Upper lobe of left lung (tissue), 6 donors: Measurements from ENCODE around the gene TAP2. TPM values are rescaled to one million over a fixed set of nuclear protein-coding genes. Genes with fewer than 3 reads are reported as not detected.

ENCODE experiments used
- ATAC-seq, 2 donors: fragments of 200-7000 bp; cut with Tn5 transposase; one replicate each; pipeline ENCODE4 v1.9.1; 2022; ENCODE audit warnings: mild to moderate bottlenecking in 2 of 2, moderate library complexity in 2 of 2; ENCODE audit not compliant: low FRiP score in 2 of 2
- DNase-seq, 2 donors: peaks; one replicate each; pipeline ENCODE4 v3.0.0-alpha.2; 2019 to 2020
- H3K27ac ChIP-seq, 4 donors: fragments of 200-600 bp; sonication (generic); one replicate each; pipeline ENCODE4 v1.5.1; 2016 to 2019
- H3K27me3 ChIP-seq, 4 donors: fragments of 200-600 bp; sonication (generic); one replicate each; pipeline ENCODE4 v1.5.1; 2017 to 2019
- H3K36me3 ChIP-seq, 4 donors: fragments of 200-600 bp; sonication (generic); one replicate each; pipeline ENCODE4 v1.5.1; 2016 to 2019
- H3K4me1 ChIP-seq, 4 donors: fragments of 200-600 bp; sonication (generic); one replicate each; pipeline ENCODE4 v1.5.1; 2018 to 2019
- H3K4me3 ChIP-seq, 4 donors: fragments of 200-600 bp; sonication (generic); one replicate each; pipeline ENCODE4 v1.5.1; 2017 to 2019; ENCODE audit warnings: mild to moderate bottlenecking in 2 of 4, moderate library complexity in 1 of 4
- H3K9me3 ChIP-seq, 4 donors: fragments of 200-600 bp; sonication (generic); one replicate each; pipeline ENCODE4 v1.5.1; 2018 to 2019
- EP300 ChIP-seq, 4 donors: sonication (generic); formaldehyde crosslinking; IDR thresholded peaks; one replicate each; pipeline ENCODE4 v1.5.1; 2017; ENCODE audit warnings: antibody characterized with exemption in 4 of 4, control low read depth in 2 of 4
- POLR2A ChIP-seq, 4 donors: fragments of 450-650 bp; IDR thresholded peaks; one replicate each; pipeline ENCODE4 v1.5.1; 2016 to 2017; ENCODE audit warnings: antibody characterized with exemption in 4 of 4, mild to moderate bottlenecking in 2 of 4
- POLR2AphosphoS5 ChIP-seq, 2 donors: sonication (generic); formaldehyde crosslinking; IDR thresholded peaks; one replicate each; pipeline ENCODE4 v1.5.1; 2017; ENCODE audit warnings: antibody characterized with exemption in 2 of 2
- WGBS, 2 donors: methylation state at CpG; one replicate each; pipeline ENCODE4 v1.1.5; 2017 to 2018; 5-methylcytosine and 5-hydroxymethylcytosine counted together
- total RNA-seq, 6 donors: library from RNA; depleted of rRNA in 4 of 6; stranded (reverse); fragments of >200 nt in 4 of 6; gene quantifications; one replicate each; pipeline versions ENCODE4 v1.1.0 to v1.2.1, GENCODE V29; 2016 to 2021
- TF ChIP-seq, protein P1 (sequence below), 6 experiments: fragments of 450-650 bp in 4 of 6; fragments of 200-600 bp in 2 of 6; sonication (generic) in 2 of 6; IDR thresholded peaks; one replicate each; pipeline ENCODE4 v1.5.1; 2016 to 2019; ENCODE audit warnings: antibody characterized with exemption in 6 of 6
- donor health status: DM: no; HTN: no; CAD: no; lungs with moderate emphysema.
- donor health status: DM: no; HTN: yes; CAD: no; lungs with severe emphysema.

Gene TAP2
- total RNA-seq, 6 donors from 2014 or later = 17.6 to 266 (median 62.1) TPM

DNA sequence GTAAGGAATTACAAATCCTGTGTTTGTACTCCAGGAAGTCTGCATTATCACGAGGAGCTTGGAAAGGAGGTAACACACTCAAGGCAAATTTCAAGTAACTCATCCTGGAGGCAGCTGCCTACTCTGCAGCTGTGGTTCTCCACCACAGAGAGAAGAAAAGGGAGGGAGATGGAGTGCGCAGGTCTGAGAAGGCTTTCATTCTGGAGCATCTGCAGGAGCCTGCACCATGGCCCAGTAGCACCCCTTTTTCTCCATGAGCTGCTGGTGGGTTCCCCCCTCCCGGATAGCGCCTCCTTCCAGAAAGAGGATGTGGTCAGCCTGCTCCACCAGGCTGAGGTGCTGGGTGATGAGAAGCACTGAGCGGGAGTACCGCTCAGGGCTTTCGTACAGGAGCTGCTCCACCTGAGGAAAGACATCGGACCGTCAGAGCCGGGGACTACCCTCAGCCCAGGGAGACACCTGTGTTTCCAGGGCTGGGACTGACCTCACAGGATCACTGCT, 6.9 kb upstream of the TAP2 start:
- Histone ChIP-seq H3K9me3 (no peaks in the 10 kb centered on the region), H3K4me3 (peak overlapping the region in 3 of 4 donors; percentile 74 to 86 (median 74)), H3K4me1 (peaks cover 44 to 66% (median 52%) of the 10 kb centered on the region in 4 donors), H3K27me3 (no peaks in the 10 kb centered on the region), H3K36me3 (peaks cover 33 to 74% (median 49%) of the 10 kb centered on the region in 4 donors), H3K27ac (peak overlapping the region; percentile 94 to 99 (median 96))
- 29 to 33% methylated on average over 5 to 10 of the region's 10 CpGs for WGBS, 2 donors
- ATAC-seq (no peak), DNase-seq (peak in 1 of 2 donors; percentile 69)
- no peak for TF ChIP-seq EP300 (IDR thresholded peaks at IDR 0.05)
- TF ChIP-seq POLR2AphosphoS5 (IDR thresholded peaks at IDR 0.05) = peak in 1 of 2 donors; percentile 44
- TF ChIP-seq, protein P1, sequence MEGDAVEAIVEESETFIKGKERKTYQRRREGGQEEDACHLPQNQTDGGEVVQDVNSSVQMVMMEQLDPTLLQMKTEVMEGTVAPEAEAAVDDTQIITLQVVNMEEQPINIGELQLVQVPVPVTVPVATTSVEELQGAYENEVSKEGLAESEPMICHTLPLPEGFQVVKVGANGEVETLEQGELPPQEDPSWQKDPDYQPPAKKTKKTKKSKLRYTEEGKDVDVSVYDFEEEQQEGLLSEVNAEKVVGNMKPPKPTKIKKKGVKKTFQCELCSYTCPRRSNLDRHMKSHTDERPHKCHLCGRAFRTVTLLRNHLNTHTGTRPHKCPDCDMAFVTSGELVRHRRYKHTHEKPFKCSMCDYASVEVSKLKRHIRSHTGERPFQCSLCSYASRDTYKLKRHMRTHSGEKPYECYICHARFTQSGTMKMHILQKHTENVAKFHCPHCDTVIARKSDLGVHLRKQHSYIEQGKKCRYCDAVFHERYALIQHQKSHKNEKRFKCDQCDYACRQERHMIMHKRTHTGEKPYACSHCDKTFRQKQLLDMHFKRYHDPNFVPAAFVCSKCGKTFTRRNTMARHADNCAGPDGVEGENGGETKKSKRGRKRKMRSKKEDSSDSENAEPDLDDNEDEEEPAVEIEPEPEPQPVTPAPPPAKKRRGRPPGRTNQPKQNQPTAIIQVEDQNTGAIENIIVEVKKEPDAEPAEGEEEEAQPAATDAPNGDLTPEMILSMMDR (IDR thresholded peaks at IDR 0.05) = no peak

DNA sequence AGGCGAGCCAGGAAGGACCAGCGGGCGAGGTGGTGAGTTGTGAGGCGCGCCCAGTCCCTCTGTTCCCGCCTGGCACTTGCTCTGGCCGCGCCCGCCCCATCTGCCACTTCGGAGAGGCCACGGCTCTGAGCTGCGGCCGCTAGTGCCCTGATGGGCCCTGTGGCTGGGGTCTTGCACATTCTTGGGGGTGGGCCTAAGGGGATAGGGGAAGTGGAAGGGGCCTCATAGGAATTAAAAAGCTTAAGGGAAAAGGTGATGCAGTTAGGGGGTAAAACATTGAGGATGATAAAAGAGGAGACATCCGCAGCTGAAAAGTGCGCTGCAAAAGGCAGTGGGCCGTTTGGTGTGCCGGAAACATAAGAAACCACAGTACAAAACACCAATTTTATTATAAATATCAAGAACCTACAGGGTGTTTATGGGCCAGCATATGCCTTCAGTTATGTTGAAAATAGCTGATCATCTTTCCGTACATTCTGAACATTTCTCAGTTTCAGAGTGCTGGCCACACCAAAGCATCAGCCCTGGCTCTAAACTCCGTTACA, 6.4 kb upstream of the TAP2 start:
- Histone ChIP-seq H3K36me3 (peaks cover 28 to 74% (median 44%) of the 10 kb centered on the region in 4 donors), H3K4me3 (peak overlapping the region; percentile 74 to 86 (median 76)), H3K4me1 (peaks cover 40 to 61% (median 50%) of the 10 kb centered on the region in 4 donors), H3K9me3 (no peaks in the 10 kb centered on the region), H3K27me3 (no peaks in the 10 kb centered on the region), H3K27ac (peak overlapping the region; percentile 94 to 99 (median 96))
- TF ChIP-seq, protein P1 (IDR thresholded peaks at IDR 0.05) = peak in 1 of 6 experiments; percentile 27
- TF ChIP-seq EP300 (IDR thresholded peaks at IDR 0.05) (no peak), POLR2AphosphoS5 (IDR thresholded peaks at IDR 0.05) (peak in 1 of 2 donors; percentile 68), POLR2A (IDR thresholded peaks at IDR 0.05) (peak in 1 of 4 donors; percentile 73)
- WGBS, 2 donors = 15 to 45% methylated on average over 8 to 19 of the region's 19 CpGs
- peak in 1 of 2 donors; percentile 91 for DNase-seq
- ATAC-seq = no peak

- no peaks in the 10 kb centered on the region for H3K27me3 ChIP-seq
- peak within 1 kb of the TSS; percentile 94 to 99 (median 96) for H3K27ac ChIP-seq
- WGBS, 2 donors = 0 to 3% methylated on average over 15 to 36 of the region's 40 CpGs
- no peaks in the 10 kb centered on the region for H3K9me3 ChIP-seq
- peaks cover 25 to 69% (median 41%) of the 10 kb centered on the region in 4 donors for H3K36me3 ChIP-seq
- peak; percentile 97 to 98 for ATAC-seq
- peak within 1 kb of the TSS; percentile 74 to 86 (median 76) for H3K4me3 ChIP-seq
- TF ChIP-seq EP300 (IDR thresholded peaks at IDR 0.05) (peak in 2 of 4 donors; percentile 29 to 56), POLR2A (IDR thresholded peaks at IDR 0.05) (peak in 3 of 4 donors; percentile 53 to 98 (median 97)), POLR2AphosphoS5 (IDR thresholded peaks at IDR 0.05) (peak; percentile 96 to 99)
- TF ChIP-seq, protein P1 (IDR thresholded peaks at IDR 0.05) = peak in 4 of 6 experiments; percentile 23 to 35 (median 30)
- peaks cover 39 to 59% (median 49%) of the 10 kb centered on the region in 4 donors for H3K4me1 ChIP-seq
- DNase-seq = peak; percentile 83 to 99
Measured at GRCh38 chr6:32843979-32844838, 5.7 kb upstream of the TAP2 start, which contains the start of gene PSMB8. TSS of gene PSMB8 (minus strand) at chr6:32844047. CDS start at chr6:32843996, 51 bp downstream.

GRCh38 chr6:32843331-32843978, 4.9 kb upstream of the TAP2 start:
- DNase-seq = peak in 1 of 2 donors; percentile 88
- ATAC-seq = no peak

More at GRCh38 chr6:32843331-32843978, 4.9 kb upstream of the TAP2 start:
- Histone ChIP-seq H3K4me1 (peaks cover 35 to 56% (median 47%) of the 10 kb centered on the region in 4 donors), H3K36me3 (peaks cover 23 to 62% (median 35%) of the 10 kb centered on the region in 4 donors), H3K27me3 (no peaks in the 10 kb centered on the region), H3K27ac (peak overlapping the region; percentile 94 to 99 (median 96)), H3K4me3 (peak overlapping the region; percentile 74 to 86 (median 76)), H3K9me3 (no peaks in the 10 kb centered on the region)
- WGBS, 2 donors = 3 to 8% methylated on average over 17 to 28 of the region's 28 CpGs
- TF ChIP-seq EP300 (IDR thresholded peaks at IDR 0.05) (no peak), POLR2A (IDR thresholded peaks at IDR 0.05) (peak in 1 of 4 donors; percentile 40)
- TF ChIP-seq, protein P1 (IDR thresholded peaks at IDR 0.05) = no peak
